Stimulated activated CD8-positive, alpha-beta memory T cell treated with anti-CD3 and anti-CD28 coated beads, Interleukin-12 subunit alpha, Interleukin-12 subunit beta, amount 100 ng/mL, for 4 hours (primary cell): ENCODE data around the gene TAP1.

Source experiments
- DNase-seq: peaks from one replicate; pipeline ENCODE4 v3.0.0-alpha.2; 2020; ENCODE audit warnings: low read depth

TAP1 gene

GRCh38 chr6:32803416-32803815 is 50.1 kb downstream of the TAP1 start:
- no peak for DNase-seq

DNA sequence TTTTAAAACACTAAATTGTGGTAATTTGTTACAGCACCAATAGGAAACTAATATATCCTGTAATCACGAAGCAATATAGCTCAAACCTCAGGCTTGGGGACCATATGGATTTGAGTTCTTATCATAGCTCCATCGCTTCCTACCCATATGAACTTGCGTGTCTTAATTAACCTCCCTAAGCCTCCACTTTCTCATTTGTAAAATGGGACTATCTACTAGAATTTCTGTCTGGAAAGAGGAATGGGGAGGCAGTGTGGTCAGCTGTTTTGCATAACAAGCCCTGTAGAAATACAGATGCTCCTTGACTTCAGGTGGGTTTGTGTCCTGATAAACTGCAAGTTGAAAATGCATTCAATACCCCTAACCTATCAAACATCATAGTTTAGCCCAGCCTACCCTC is 53.8 kb downstream of the TAP1 start:
- no peak for DNase-seq

- DNase-seq: no peak
Measured at GRCh38 chr6:32799168-32799567, 54.3 kb downstream of the TAP1 start.

DNA sequence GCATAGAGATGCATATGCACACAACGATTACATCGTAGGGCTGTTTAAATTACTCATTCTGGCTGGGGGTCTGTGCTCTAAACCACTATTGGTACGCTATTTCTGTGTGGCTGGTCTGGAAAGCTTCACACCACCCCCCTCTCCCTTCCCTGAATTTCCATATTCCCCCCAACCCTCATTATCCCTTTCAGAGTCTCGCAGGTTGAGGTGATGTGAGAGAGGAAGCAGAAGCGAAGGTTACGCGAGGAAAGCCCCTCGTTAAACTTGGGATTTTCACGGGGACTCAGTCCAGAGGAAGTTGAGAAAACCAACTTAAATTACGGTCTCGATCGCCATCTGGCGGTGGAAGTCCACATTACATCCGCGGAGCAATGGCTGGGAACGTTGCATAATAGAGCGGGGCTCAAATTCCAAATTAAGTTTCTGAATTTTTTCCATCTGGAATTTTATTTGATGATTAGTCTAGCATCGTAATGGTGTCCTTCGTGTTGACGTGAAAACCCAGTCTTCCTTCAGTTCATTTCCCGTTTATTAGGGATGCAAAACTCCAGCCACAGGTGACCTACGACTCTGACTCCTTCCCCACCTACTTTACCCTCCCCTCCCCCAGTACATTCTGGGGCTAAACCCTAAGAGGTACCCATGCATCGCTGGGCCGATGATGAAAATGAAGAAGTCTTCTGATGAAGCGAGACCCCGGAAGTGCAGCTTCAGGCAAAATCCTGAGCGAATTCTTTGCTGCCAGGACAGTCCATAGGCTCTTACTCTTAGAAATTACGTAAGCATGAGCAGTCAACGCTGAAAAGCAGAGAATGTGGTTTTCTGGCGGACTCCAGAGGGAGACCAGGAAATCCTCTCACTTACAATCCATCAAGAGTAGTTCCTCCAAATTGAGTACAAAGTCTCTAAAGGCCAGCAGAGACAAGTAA is 56.4 kb downstream of the TAP1 start:
- peak; percentile 53 for DNase-seq
